ENCODE data around the gene CADM4. TPM values are rescaled to one million over a fixed set of nuclear protein-coding genes. Genes with fewer than 3 reads are reported as not detected.

The CADM4 gene
- total and polyA plus RNA-seq, 2 of the 8 experiments (the other 6 are each of a cell fraction or from before 2014, with no cell fraction given): 13.5 to 25.0 TPM

DNA sequence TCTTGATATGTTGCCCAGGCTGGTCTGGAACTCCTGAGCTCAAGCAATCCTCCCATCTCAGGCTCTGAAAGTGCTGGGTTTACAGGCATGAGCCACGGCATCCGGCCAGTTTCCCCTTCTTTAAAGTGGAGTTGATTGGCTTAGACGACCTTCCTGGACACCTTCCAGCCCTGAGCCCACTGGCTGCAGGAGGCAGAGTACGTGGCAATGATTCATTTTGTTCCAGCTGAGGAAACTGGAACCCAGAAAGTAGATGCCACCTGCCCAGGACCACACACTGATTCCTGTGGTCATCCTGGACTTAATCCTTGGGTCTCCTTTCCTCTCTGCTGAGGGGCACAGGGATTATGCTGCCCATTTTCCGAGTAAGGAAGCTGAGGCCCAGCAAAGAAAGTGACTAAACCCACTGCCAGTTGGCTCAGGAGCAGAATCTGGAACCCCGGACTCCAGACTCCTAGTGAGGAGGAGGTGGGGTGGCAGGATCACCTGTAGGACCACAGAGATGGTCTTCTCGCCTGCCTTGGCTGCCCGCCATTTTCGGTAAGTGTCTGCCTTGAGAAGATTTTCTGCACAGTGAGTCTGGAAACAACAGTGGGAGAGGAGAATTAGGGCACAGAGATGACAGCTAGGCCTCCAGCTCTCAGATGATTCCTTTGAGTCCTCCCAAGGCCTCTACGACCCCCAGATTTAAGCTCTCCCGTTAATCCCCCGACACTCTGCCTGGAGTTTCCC lies 65.1 kb downstream of the CADM4 start:
- H3K56ac ChIP-seq (replicated peaks; ENCODE audit: insufficient read length, low read depth, low read length): no peak overlapping the region
- H2BK20ac ChIP-seq (ENCODE audit: low read length): 0 out of 2 replicates have a peak overlapping the region, but pooled peaks have one; percentile 37
- H3K79me2 ChIP-seq (ENCODE audit: control insufficient read depth in 1 of 2, insufficient read depth in 2 of 2, low read length in 2 of 2): peaks cover 0 to 8% of the 10 kb centered on the region in 2 experiments; a peak in 2 of 4 replicates
- peak overlapping the region; percentile 66 to 89 (median 76) for H3K4me3 ChIP-seq (ENCODE audit: extremely low read depth in 1 of 4, insufficient read depth in 2 of 4, low read depth in 3 of 4, low read length in 4 of 4)
- H3K18ac ChIP-seq (ENCODE audit: extremely low read depth, low read length): no peak overlapping the region
- POLR2A ChIA-PET (ENCODE audit: partially characterized antibody): interaction anchor here (0.6 to 5.2 kb wide), 10 partner anchors 8 to 41 kb away, joined by 3 to 36 read pairs (median 4); partner anchors contain the start of genes IRGQ, ZNF575 and ZNF576
- no peak overlapping the region for H2BK15ac ChIP-seq (ENCODE audit: low read length)
- H3K23ac ChIP-seq (ENCODE audit: insufficient read length): no peak overlapping the region
- no peak overlapping the region for H3K4ac ChIP-seq (replicated peaks; ENCODE audit: insufficient read length, low read depth, low read length)
- H2AFZ ChIP-seq (ENCODE audit: low read length): no peak overlapping the region
- no peaks in the 10 kb centered on the region for H3K27me3 ChIP-seq (replicated peaks in 1 of 4; ENCODE audit: control insufficient read depth in 3 of 4, extremely low read depth in 1 of 4, insufficient read depth in 3 of 4, low read length in 3 of 4)
- no peak overlapping the region for H2BK5ac ChIP-seq (ENCODE audit: low read depth, low read length)
- no peak overlapping the region for H2AK5ac ChIP-seq (ENCODE audit: low read depth, low read length)
- H2BK120ac ChIP-seq (replicated peaks; ENCODE audit: low read depth, low read length): no peak overlapping the region
- no peak overlapping the region for H4K91ac ChIP-seq (replicated peaks; ENCODE audit: insufficient read length, low read length)
- peak overlapping the region; percentile 76; the same call in 1 of the 2 replicates for H4K8ac ChIP-seq (ENCODE audit: extremely low read depth, insufficient read depth, low read length)
- 71% methylated on average over 12 of the region's 12 CpGs; no CpG with 5 or more reads in 1 of the 2 experiments for whole genome bisulfite sequencing, 2 experiments (ENCODE audit: extremely low coverage in 1 of 2, insufficient coverage in 1 of 2, insufficient read length in 1 of 2, insufficient replicate concordance in 2 of 2, low coverage in 1 of 2, low lambda C conversion rate in 2 of 2, missing lambda C conversion rate in 1 of 2)
- DNase-seq (ENCODE audit: low read depth in 1 of 2, low spot score in 2 of 2) (no peak), FAIRE-seq (no peak)
- no peaks in the 10 kb centered on the region for H3K9me3 ChIP-seq (ENCODE audit: insufficient read depth in 2 of 2, low read depth in 1 of 2, low read length in 1 of 2)
- peaks cover 0 to 16% (median 10%) of the 10 kb centered on the region in 4 experiments; a peak in 6 of 7 replicates for H3K4me1 ChIP-seq (replicated peaks in 1 of 4; ENCODE audit: control insufficient read depth in 3 of 4, insufficient read depth in 4 of 4, low read length in 3 of 4)
- no peak overlapping the region for H3K14ac ChIP-seq (ENCODE audit: insufficient read length)
- H4K20me1 ChIP-seq (replicated peaks in 1 of 2; ENCODE audit: control insufficient read depth in 1 of 2, insufficient read depth in 2 of 2, low read length in 2 of 2): peaks cover 0 to 4% of the 10 kb centered on the region in 2 experiments
- peak overlapping the region; percentile 79 to 82 for H3K4me2 ChIP-seq (ENCODE audit: insufficient read depth in 1 of 2, low read depth in 2 of 2, low read length in 2 of 2)
- no peak overlapping the region for H4K5ac ChIP-seq (ENCODE audit: insufficient read length, low read depth, low read length)
- peak overlapping the region; percentile 48 for H3K27ac ChIP-seq (ENCODE audit: low read depth, low read length)
- no peaks in the 10 kb centered on the region; a peak in 2 of 8 replicates for H3K36me3 ChIP-seq (ENCODE audit: control insufficient read depth in 2 of 4, insufficient read depth in 4 of 4, low read length in 3 of 4)
- H2BK12ac ChIP-seq (ENCODE audit: low read depth, low read length): peak overlapping the region; percentile 50; the same call in 1 of the 2 replicates
- peaks cover 12% of the 10 kb centered on the region for H3K23me2 ChIP-seq (ENCODE audit: low read depth, low read length)
- CTCF ChIA-PET (ENCODE audit: partially characterized antibody): interaction anchor here (0.7 to 3.2 kb wide), 9 partner anchors 9 to 55 kb away, joined by 3 to 26 read pairs (median 4); partner anchors contain the start of gene ZNF575
- H3K79me1 ChIP-seq (ENCODE audit: low read depth, low read length): peaks cover 11% of the 10 kb centered on the region
- H3K9ac ChIP-seq (replicated peaks in 1 of 4; ENCODE audit: extremely low read depth in 1 of 4, low read depth in 3 of 4, low read length in 3 of 4): peak overlapping the region; percentile 46 to 84 (median 68)
- no peak for TF ChIP-seq CBX5 (IDR thresholded peaks at IDR 0.05; ENCODE audit: low read depth, low read length)
- TF ChIP-seq BRCA1 (IDR thresholded peaks at IDR 0.05; ENCODE audit: low read depth, low read length): no peak
- TF ChIP-seq TEAD4 (IDR thresholded peaks at IDR 0.05; ENCODE audit: low read depth, low read length): no peak
- TF ChIP-seq POU5F1 (IDR thresholded peaks at IDR 0.05; ENCODE audit: low read depth, low read length): no peak
- no peak for TF ChIP-seq EP300 (IDR thresholded peaks at IDR 0.05; ENCODE audit: borderline replicate concordance in 1 of 2, low read depth in 2 of 2, low read length in 2 of 2)
- TF ChIP-seq BCL11A (IDR thresholded peaks at IDR 0.05; ENCODE audit: low read depth in 2 of 2, low read length in 2 of 2): no peak
- TF ChIP-seq JUND (IDR thresholded peaks at IDR 0.05; ENCODE audit: low read length): no peak
- TF ChIP-seq RNF2 (IDR thresholded peaks at IDR 0.05; ENCODE audit: borderline replicate concordance, low read depth, low read length, missing control alignments, poor library complexity, severe bottlenecking): no peak
- TF ChIP-seq CREB1 (IDR thresholded peaks at IDR 0.05): no peak
- no peak for TF ChIP-seq JUN (IDR thresholded peaks at IDR 0.05; ENCODE audit: low read depth, low read length)
- no peak for TF ChIP-seq SP1 (IDR thresholded peaks at IDR 0.05; ENCODE audit: low read depth, low read length)
- TF ChIP-seq SIX5 (IDR thresholded peaks at IDR 0.05; ENCODE audit: low read depth, low read length): no peak
- no peak for TF ChIP-seq SP4 (IDR thresholded peaks at IDR 0.05; ENCODE audit: low read length)
